GM21717 (cell line): ENCODE results near the gene CYP19A1.

ENCODE experiments used
- ATAC-seq: cut with Tn5 transposase; IDR thresholded peaks from one replicate; pipeline ENCODE4 v1.9.1; 2021; ENCODE audit warnings: mild to moderate bottlenecking, moderate library complexity; ENCODE audit not compliant: unreplicated experiment

CYP19A1 gene

DNA sequence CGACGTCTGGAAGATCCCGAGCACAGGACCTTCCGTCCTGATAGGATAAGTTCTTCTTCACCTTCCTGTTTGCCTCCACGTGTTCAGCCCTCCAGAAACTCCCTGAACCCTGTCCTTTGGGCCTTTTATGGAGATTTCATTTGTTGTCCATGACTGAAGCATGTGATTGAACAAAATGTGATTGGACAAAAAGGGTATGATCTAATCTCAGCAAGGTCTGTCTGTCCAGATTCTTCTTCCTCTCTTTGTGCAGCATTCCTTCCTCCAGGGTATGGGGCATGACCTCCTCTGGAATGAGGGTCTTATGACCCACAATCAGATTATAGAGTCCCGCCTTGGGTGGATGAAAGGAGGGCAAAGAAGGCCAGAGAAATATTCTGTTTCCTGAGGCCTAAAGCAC lies at the start of gene CYP19A1:
Gene CYP19A1, minus strand, starts transcription at position 101 of the 400 bp plus-strand sequence. CDS start 95,684 bp downstream, outside the sequence.
- no peak for ATAC-seq

DNA sequence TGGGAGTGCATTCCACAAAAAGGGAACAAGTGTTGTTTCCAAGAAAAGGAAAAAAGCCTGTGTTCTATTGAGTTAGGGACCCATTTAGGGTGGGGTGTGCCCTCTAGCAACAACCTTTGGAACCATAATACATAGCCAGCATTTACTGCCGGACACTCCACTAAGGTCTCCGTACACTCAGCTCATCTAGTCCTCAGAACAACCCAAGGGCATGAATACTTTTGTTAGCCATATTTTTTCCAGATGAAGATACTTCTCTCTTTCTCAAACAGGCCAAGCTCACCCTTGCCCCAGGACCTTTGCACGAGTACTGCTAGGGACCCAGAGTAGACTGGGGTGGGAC lies 49.3 kb upstream of the CYP19A1 start:
- ATAC-seq, result no peak

DNA sequence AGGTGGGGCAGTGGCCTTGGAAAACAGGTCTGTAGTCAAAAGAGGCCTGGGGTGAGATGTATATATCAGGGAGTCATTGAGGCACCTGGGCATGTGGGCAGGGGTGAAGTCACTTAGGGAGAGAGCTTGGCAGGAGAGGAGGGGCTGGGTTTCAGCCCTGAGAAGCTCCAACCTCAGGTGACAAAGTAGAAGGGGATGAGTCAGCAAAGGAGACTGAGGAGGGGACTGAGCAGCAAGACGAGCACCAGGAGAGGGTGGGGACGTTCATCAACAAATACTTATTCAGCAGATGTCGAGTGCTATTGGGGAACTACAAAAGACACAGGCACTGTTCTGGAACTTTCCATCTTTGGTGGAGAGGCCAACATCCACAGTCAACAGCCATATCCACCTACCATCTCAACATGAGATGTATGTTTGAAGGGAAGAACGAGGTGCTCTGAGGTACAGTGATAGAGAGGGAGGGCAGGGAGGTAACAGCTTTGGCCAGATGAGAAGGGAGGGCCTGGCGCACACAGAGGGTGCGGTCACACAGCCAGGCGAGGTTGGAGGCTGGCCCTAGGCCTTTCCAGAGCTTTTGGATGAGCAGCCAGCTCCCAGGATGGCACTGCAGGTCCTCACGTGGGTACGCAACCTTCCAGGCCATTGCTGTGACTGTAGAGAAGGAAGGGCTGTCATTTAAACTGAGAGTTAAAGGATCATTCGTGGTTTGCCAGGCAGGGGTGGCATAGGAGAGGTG lies 48.7 kb upstream of the CYP19A1 start:
- ATAC-seq, result no peak

DNA sequence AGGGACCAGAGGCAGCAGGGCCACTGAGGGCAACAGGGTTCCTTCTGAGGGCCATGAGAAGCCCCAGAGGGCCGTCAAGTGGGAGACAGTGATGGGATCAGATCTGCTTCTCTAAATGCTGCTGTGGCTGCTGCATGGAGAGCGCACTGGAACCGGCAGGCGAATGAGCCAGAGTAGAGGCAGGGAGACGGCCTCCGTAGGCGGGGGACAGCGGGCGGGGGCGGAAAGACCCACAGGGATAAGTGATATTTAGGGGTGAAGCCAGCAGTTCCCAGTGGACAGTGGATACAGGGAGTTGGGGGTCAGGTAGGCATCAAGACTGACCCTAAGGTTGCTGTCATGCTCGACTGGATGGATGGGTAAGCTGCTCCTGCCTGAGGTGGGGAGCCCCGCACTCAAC lies 48.1 kb upstream of the CYP19A1 start:
- ATAC-seq, result no peak

DNA sequence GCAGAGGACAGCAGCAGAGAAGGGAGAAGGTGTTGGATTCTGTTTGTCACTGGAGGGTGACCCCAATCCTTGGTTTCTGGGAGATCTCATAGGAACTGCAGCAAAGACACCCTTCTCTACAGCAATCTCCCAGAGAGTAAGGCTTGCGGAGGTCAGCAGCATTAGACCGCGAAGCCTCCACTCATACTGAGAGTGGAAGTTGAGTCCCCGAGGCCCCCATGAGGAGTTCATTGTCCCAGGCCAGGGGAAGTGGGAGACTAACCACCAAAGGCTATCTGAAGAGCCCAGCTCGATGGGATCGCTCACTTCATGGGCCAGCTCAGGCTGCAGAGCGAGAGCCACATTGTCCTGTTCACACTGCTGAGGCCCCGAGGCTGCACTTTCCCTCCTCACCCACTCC lies 47.6 kb upstream of the CYP19A1 start:
- no peak for ATAC-seq

DNA sequence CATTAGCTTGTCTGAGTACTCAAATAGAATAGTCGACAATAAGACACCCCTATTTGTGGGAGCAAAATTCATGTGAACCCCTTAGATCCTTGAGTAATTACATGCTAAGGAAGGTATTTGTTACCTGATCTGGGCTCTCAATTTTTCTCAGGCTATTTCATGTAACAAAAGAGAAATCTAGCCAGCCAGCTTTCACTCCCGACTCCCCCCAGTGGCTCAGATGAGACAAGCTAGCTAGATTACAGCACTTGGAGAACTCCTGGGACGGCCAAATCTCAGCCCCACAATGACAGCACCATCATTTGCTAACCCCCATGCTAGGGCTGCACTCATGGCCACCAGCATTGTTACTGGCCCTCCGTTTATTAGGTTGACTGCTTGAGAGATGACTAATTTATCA lies 44.4 kb upstream of the CYP19A1 start:
- no peak for ATAC-seq

DNA sequence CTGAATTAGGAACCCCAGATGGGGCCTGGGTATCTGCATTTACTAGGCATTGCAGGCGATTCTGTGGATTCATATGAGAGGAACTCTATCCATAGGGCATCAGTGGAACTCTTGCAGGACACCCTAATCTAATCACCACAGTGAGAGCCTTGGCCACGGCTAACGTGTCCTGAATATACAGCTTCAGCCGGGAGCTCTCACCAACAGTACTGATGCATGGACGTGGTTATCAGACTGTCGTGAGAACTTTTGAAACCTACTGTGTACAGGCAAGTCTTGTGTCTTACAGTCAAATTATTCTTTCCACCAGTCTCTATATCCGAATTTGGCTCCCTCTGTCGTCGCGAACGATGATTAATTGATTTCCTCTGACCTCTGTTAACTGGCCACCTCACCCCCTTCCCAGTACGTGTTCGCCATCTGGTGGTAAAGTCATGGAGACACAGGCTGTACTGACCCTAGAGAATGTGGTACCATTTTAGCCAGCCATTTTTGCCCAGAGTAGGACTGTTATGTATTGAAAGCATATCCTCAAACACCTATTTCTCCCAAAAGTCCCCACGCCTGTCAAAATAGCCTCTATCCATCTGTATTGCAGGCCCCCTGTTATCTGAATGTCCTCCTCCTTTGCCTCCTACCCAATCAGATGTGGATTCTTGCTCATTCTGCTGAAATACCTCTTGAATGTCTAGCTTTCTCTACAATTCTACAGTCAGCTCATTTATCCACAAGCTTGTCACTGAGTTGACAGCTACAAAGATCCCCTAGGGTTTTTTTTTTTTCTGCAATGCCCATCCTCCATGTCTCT lies 42.8 kb upstream of the CYP19A1 start:
- ATAC-seq, result peak; percentile 59

DNA sequence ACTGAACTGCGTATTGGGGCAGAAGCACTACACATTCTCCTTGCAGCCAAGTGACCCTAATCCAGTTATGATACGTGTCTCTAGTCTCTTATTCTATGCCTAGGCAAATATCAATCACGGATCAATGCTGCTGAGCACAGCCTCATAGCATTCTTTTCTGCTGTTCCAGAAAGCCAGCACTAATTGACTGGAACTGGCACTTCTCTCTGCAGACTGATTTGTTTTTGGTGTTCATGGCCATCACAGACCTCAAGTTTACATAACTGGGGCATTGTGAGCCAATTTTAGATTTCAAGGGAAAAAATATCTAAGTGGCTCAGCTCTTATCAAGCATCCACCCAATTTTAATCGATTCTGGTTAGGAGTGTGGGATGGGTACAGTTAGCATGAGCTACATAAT lies 41.0 kb upstream of the CYP19A1 start:
- no peak for ATAC-seq

DNA sequence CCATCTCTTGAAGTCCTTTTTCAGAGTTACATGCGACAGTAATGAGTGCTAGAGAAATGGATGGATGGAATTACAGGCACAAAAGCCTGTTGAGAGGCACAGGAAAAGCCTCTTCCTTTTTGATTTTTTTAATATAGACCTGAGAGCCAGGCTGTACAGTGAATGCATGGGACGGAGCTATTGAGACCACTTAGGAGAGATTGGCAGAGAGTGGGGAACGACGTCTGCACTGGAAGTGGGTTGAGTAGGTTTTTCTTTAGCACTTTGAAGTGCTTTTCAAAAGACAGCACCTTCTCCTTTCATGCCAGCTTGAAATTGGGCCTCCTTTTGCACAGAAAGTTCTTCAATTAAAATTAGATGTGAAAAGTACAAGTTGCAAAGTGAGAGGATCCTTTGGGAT lies 40.0 kb upstream of the CYP19A1 start:
- ATAC-seq, result no peak

DNA sequence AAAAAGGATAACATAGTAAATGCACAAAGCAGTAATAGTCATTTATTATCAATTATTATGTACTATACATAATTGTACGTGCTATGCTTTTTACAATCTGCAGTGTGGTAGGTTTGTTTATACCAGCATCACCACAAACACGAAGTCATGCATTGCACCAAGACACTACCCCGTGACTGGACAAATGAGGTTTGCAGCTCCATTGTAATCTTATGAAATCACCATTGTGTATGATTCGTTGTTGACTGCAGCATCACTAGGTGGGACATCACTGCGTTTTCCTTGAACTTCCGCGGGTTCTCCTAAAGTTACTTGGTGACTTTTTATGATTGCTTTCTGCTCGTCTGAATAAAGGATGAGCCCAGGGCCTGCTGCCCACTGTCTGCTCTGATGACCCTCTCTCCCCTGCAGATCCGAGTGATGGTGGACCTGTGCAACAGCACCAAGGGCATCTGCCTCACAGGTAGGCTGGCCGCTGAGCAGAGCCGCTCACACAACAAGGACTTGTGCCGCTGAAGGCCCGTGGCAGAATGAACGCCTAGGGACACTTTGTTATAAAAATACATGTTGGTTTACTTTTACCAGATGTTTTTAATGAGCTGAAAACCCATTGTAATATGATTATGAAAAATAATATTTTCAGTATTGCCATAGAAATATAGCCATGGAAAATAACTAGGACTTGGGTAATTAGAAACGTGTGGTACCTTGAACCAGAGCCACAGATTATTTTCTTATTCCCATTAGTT lies 38.8 kb upstream of the CYP19A1 start:
- no peak for ATAC-seq

DNA sequence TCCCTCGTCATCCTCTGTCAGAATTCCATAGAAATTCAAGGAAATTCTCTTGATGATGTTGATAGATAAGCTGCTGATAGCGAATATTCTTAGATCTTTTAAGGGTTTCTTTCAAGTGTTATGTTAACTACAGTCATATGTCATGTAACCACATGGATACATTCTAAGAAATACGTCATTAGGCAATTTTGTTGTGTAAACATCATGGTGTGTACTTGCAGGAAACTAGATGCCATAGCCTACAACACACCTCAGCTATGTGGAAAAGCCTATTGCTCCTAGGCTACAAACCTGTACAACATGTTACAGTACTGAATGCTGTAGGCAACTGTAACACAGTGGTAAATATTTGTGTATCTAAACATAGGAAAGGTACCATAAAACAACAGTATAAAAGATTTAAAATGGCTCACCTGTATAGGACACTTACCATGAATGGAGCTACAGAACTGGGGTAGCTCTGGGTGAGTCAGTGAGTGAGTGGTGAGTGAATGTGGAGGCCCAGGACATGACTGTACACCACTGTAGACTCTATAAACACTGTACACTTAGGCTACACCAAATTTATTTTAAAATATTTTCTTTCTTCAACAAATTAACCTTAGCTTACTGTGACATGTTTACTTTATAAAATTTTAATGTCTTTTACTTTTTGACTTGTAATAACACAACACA lies 37.7 kb upstream of the CYP19A1 start:
- no peak for ATAC-seq

DNA sequence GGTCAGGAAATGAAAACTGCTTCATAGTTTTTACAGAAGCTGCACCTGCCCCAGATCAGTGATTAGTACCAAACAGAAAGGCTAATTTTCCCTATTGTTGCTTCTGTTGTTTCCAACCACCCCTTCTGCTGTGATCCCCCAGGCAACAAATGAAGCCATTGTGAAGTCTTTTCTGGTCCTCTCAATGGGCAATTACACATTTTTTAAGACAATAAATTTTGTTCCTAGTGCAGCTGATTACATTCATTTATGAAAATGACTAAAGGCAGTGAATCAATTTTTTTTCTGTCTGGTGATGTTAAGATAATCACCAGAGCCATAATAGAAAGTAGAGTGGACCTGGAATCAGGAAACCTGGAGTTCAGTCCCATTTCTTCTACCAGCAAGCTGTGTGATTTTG lies 35.7 kb upstream of the CYP19A1 start:
- ATAC-seq, result no peak

DNA sequence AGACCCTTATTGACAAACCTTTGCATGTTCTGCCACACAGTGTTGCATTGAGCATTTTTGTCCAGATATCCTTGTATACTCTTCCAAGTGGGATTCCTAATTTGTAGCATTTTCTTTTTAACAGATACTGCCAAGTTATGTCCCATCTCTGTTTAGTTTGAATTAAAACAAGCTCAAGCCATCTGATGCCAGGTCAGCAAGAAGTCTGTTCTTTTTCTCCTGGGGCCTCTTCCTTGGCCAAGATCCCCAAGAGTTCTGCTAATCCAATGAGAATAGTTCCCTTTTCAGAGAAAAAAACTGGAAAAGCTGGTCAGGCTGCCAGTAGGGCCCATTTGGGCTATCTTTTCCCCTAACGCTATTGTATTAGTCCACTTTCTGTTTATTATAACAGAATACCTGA lies 32.9 kb upstream of the CYP19A1 start:
- ATAC-seq, result no peak

DNA sequence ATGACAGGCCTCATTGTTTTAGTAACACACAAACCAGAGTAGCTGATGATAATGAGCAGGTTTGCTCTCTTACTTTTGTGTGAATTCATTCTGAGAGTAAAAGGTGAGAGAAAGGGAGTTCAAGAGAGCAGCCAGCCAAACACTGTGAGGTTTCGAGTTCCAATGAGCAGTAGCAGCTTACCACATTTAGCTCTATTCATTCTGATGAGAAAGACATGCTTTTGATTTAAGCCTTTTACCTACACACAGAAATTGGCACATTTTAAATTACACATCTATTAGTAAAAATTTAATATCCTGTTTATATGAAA lies 31.0 kb upstream of the CYP19A1 start:
- ATAC-seq, result no peak

DNA sequence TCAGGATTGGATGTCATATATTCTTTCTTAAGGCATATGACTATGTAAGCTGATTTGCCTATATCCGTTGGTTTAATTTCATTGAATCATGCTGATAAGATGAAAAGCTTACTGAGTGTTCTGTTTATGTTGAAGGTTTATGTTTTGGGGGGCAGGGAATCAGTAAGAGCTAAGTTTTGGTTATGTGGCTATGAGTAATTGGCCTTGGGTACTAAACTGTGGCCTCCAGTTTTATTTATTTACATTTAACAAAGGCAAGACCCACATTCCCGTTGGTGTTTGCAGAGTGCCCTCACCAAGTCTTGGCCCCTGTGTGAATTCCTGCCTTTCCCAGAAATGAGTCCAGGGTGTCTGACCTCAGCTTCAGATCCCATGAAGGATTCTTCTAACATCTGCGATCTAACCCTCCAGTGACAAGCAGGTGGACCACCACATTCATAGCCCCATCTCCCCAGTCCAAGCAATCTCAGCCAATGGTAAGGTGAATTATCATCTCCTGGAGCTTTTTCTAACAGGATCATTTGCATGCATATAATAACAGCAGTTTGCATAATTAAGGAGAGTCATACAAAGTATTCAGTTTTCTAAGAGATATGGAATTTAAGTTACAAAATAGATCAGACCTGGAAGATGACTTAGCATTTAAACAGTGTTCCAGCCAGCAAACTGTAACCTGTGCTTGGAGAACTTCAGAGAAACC lies 30.5 kb upstream of the CYP19A1 start:
- ATAC-seq, result no peak

DNA sequence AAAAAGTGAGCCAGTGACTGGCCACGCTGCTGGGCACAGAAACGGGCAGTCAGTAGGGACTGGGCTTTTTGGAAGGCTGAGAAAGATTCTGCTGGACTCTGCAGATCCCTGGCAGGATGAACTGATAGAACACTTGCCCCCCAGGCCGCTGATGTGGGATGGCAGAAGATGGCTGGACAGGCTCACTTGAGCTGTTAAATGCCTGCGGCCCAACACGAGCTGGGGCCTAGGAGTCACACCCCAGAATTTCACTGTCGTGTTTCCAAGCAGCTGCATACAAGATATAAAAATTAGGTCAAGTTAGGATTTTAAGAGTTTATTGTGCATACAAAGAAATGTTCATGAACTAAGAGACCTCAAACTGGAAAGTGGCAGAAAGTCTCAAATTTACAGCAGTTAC lies 29.9 kb upstream of the CYP19A1 start:
- no peak for ATAC-seq

DNA sequence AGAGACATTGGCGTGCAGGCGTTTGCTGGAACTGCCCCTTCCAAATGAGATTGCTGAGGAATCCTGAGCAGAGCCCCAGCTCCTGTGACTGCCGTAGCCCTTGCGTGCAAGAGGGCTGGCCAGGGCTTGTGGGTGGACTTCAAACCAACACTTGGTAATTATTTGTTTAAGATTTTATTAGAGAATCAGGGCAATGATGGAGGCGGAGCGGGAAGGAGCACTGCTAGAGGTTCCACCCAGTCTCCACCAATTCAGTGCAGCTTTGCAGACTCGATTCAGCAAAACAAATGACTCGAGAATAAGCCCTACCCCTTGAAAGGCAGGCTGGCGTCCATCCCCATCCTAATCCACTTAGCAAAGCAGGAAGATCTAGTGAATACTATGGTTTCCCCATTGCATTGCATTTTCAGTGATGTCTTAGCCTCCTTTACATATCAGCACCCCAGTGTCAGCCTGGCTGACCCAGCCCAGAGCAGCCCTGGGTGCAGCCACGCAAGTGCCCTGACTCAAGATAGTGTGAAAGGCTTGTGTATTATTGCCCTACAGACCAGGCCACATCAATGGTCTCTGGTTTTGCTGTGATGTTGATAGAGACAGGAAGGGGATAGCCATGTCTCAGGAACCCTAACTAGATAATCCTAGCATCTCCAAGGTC lies 29.1 kb upstream of the CYP19A1 start:
- no peak for ATAC-seq

DNA sequence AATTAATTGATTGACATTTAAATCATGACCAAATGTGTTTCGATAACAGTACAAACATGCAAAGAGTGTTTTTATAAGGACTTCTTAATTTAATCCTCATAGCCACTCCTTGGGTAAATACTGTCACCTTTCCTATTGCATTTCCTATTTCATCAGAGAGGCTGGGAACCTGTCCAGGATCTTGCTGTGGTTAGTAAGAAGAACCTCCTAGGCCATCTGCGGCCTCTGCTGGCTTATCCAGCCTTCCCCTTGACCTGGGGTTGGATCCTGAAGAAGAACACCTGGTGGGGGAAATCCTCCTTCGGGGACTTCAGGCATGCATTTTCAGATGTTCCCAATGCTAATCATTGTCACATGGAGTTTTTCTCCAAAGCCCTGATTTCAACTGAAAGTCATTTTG lies 28.5 kb upstream of the CYP19A1 start:
- ATAC-seq, result no peak

DNA sequence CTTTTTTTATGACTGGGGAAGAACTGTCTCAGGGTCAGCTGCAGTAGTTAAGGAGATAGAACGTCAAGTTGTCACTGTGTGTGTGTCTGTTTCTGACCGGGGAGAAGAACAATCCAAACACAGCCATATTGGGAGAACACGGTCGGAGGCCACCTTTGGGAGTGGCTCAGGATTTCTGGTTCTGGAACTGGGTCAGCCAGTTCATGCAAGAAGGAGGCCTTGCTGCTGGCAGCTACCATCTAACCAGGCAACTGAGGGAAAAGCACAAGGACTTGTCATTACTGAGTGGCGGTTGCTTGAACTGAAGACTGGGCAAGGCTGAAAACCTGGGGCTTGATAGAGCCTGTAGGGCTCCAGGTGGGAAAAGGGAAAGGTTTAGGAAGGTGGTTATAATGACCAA lies 27.7 kb upstream of the CYP19A1 start:
- ATAC-seq, result no peak

DNA sequence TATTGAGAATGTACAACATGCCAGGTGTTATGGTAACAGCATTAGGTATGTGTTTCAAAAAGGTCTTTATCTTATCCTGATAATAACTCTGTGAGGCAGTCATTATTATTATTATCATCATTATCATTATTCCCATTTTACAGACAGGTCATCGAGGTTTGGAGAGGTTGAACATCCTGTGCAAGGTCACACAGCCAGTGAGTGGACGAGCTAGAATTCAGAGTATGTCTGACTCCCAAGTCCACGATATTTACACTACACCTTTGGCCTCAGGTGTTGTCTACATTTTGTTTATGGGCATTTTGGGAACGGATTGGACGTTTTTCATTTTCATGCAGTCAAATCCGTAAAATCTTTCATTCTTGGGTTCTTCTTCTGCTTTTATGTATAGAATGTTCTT lies 27.0 kb upstream of the CYP19A1 start:
- no peak for ATAC-seq
